Endothelial cell of umbilical vein (primary cell): Measurements from ENCODE around the gene PKD1. TPM values are rescaled to one million over a fixed set of nuclear protein-coding genes. Genes with fewer than 3 reads are reported as not detected.
"Not testable (repeated sequence)": the region's sequence is repeated elsewhere in the genome, so short reads cannot be mapped to it uniquely, and the experiment has no call there.

Experiments
- BruUV-seq: library from RNA; stranded (reverse); fragments of 400-500 nt; replicated peaks from 2 replicates; lab custom pipeline; 2021; lab: Mats Ljungman, UMichigan
- CTCF ChIA-PET: fragments of 300-600, 350-600 bp; sonication (Branson Sonifier 250); formaldehyde crosslinking; loops from one replicate; lab custom pipeline; 2021; ENCODE audit warnings: antibody characterized with exemption, inconsistent platforms; lab: Charles Lee
- POLR2A ChIA-PET: fragments of 300-600, 350-600 bp; sonication (Branson Sonifier 250); formaldehyde crosslinking; loops from one replicate; lab custom pipeline; 2021; ENCODE audit warnings: antibody characterized with exemption, inconsistent platforms; lab: Charles Lee
- DNase-seq: peaks from one replicate; pipeline ENCODE4 v3.0.0-alpha.2; 2011; ENCODE audit warnings: low read depth, low spot score
- FAIRE-seq: peaks from 2 replicates; lab custom pipeline; 2011; peaks lifted over from hg19 to GRCh38; lab: Jason Lieb, UNC
- H2AFZ ChIP-seq: 2 replicates; pipeline ENCODE4 v1.6.0; 2012; ENCODE audit warnings: low read depth, low read length, control low read depth, inconsistent platforms
- H3K27ac ChIP-seq: 2 replicates; pipeline ENCODE4 v1.5.1; 2011; ENCODE audit warnings: low read depth, mild to moderate bottlenecking, control low read depth, low read length, moderate library complexity; ENCODE audit not compliant: insufficient read depth
- H3K27me3 ChIP-seq, 2 experiments: 2 replicates each; pipeline versions ENCODE4 v1.6.0 to v1.6.1; 2011; ENCODE audit warnings: low read length in 2 of 2, mixed read lengths in 1 of 2; ENCODE audit not compliant: control insufficient read depth in 2 of 2, insufficient read depth in 2 of 2
- H3K36me3 ChIP-seq, 2 experiments: 2 replicates in 1 of 2; 3 replicates in 1 of 2; pipeline ENCODE4 v1.5.1; 2011; ENCODE audit warnings: low read length in 2 of 2, mild to moderate bottlenecking in 1 of 2, moderate library complexity in 1 of 2; ENCODE audit not compliant: control insufficient read depth in 2 of 2, insufficient read depth in 2 of 2; ENCODE audit errors: extremely low read depth in 1 of 2
- H3K4me1 ChIP-seq: 3 replicates; pipeline ENCODE4 v1.5.1; 2011; ENCODE audit warnings: mild to moderate bottlenecking, low read length; ENCODE audit not compliant: control insufficient read depth, insufficient read depth; ENCODE audit errors: extremely low read depth
- H3K4me2 ChIP-seq: 2 replicates; pipeline ENCODE4 v1.6.1; 2011; ENCODE audit warnings: low read length, control low read depth, mixed read lengths; ENCODE audit not compliant: insufficient read depth
- H3K4me3 ChIP-seq, 3 experiments: fragments of 200-600 bp in 1 of 3; sonication (generic), shearing (Covaris generic) in 1 of 3; replicated peaks in 1 of 3; 2 replicates each; pipeline ENCODE4 v1.5.1; 2011 to 2016; ENCODE audit warnings: control low read depth in 3 of 3, low read length in 3 of 3, mild to moderate bottlenecking in 2 of 3, inconsistent platforms in 1 of 3, low read depth in 1 of 3, moderate library complexity in 1 of 3; ENCODE audit not compliant: insufficient read depth in 1 of 3
- H3K79me2 ChIP-seq: 2 replicates; pipeline ENCODE4 v1.6.0; 2012; ENCODE audit warnings: low read length, inconsistent platforms; ENCODE audit not compliant: control insufficient read depth, insufficient read depth
- H3K9ac ChIP-seq: replicated peaks from 2 replicates; pipeline ENCODE3; 2011; ENCODE audit warnings: low read length, control low read depth; ENCODE audit not compliant: insufficient read depth; ENCODE audit errors: extremely low read depth
- H3K9me1 ChIP-seq: replicated peaks from 3 replicates; pipeline ENCODE4 v1.6.0; 2011; ENCODE audit warnings: mild to moderate bottlenecking, low read length; ENCODE audit not compliant: control insufficient read depth, insufficient read depth; ENCODE audit errors: extremely low read depth
- H3K9me3 ChIP-seq: replicated peaks from 2 replicates; pipeline ENCODE4 v1.5.1; 2012; ENCODE audit warnings: low read length, inconsistent platforms; ENCODE audit not compliant: control insufficient read depth, insufficient read depth
- H4K20me1 ChIP-seq: replicated peaks from 2 replicates; pipeline ENCODE3; 2011; ENCODE audit warnings: mild to moderate bottlenecking, low read length; ENCODE audit not compliant: control insufficient read depth, insufficient read depth; ENCODE audit errors: extremely low read depth
- dilution Hi-C: fragments of 300-500 bp; cut with MboI; formaldehyde crosslinking; loops from one replicate; pipeline ENCODE4 v1.15.0; 2019; ENCODE audit warnings: low sequenced_read_pairs; ENCODE audit not compliant: extremely low pct_ligation_motif_present
- intact Hi-C: fragments of 100-400 bp; cut with micrococcal nuclease; formaldehyde crosslinking; loops from one replicate; pipeline ENCODE4 v1.10.0; 2022
- polyA plus RNA-seq, 4 experiments: library from polyadenylated mRNA; depleted of rRNA in 3 of 4; stranded (reverse) in 3 of 4; unstranded in 1 of 4; fragments of >200 nt; gene quantifications; 2 replicates each; pipeline versions ENCODE4 v1.2.1 to v1.2.3, GENCODE V29; 2011 to 2012; ENCODE audit warnings: missing spikeins in 1 of 4
- total RNA-seq: library from RNA; stranded (reverse); gene quantifications from 2 replicates; pipeline ENCODE4 v1.2.3, GENCODE V29; 2021

PKD1 gene
- total and polyA plus RNA-seq, 2 donors (not counting 3 experiments of a cell fraction or from before 2014, with no cell fraction given) = 52.5 to 102 TPM

DNA sequence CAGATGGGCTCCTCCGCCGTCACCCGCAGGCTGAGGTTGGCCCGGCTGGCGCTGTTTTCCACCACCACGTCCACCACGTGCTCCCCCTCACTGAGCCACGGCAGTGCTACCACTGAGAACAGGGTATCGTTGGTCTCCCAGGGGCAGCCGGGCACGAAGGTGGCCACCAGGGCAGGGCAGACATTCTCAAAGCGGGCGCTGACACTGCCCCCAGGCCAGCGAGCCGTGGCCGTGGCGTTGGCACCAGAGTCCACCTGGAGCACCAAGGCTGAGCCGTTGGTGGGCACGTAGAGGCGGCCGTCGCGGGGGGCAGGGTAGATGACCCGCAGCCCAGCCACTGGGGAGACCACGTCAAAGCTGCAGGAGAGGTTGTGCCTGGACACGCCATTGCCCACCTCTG is 21.5 kb downstream of the PKD1 start:
- dilution Hi-C loops, H3K9me1 ChIP-seq, DNase-seq, H3K9me3 ChIP-seq, H3K4me2 ChIP-seq, intact Hi-C loops, H3K27ac ChIP-seq, H3K79me2 ChIP-seq, H2AFZ ChIP-seq, CTCF ChIA-PET, FAIRE-seq, H3K4me1 ChIP-seq, H4K20me1 ChIP-seq, H3K9ac ChIP-seq, POLR2A ChIA-PET, H3K4me3 ChIP-seq, BruUV-seq, H3K27me3 ChIP-seq: not testable (repeated sequence)
- H3K36me3 ChIP-seq = peaks cover 0 to 10% of the 10 kb centered on the region in 2 experiments

DNA sequence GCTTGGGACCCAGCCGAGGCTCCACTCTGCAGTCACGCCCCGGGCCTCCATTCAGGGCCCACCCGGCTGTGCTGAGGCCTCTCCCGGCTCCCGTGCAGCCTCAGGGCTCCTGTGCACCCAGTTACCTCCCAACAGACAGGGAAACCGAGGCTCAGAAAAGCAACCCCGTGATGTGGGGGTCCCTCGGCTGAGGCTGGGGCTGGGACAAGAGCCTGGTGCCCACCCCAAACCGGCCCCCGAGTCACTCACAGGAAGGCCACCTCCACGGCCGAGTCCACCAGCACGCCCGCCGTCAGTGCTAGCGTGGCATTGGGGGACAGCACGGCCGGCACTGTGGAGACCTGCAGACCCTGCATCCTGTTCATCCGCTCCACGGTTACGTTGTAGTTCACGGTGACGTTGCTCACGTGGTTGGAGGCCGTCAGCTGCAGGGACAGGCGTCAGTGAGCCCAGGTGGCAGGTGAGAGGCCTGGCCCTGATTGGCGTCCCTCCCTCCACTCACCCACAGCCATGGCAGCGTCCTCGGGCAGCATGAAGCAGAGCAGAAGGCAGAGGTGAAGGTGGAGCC is 23.1 kb downstream of the PKD1 start:
- H3K9me1 ChIP-seq, dilution Hi-C loops, H3K27ac ChIP-seq, CTCF ChIA-PET, H3K27me3 ChIP-seq, H2AFZ ChIP-seq, H3K9me3 ChIP-seq, intact Hi-C loops, H3K9ac ChIP-seq, POLR2A ChIA-PET, H3K4me3 ChIP-seq, H4K20me1 ChIP-seq, H3K4me1 ChIP-seq, DNase-seq, H3K4me2 ChIP-seq, H3K79me2 ChIP-seq, BruUV-seq, FAIRE-seq: not testable (repeated sequence)
- peaks cover 0 to 10% of the 10 kb centered on the region in 2 experiments for H3K36me3 ChIP-seq

DNA sequence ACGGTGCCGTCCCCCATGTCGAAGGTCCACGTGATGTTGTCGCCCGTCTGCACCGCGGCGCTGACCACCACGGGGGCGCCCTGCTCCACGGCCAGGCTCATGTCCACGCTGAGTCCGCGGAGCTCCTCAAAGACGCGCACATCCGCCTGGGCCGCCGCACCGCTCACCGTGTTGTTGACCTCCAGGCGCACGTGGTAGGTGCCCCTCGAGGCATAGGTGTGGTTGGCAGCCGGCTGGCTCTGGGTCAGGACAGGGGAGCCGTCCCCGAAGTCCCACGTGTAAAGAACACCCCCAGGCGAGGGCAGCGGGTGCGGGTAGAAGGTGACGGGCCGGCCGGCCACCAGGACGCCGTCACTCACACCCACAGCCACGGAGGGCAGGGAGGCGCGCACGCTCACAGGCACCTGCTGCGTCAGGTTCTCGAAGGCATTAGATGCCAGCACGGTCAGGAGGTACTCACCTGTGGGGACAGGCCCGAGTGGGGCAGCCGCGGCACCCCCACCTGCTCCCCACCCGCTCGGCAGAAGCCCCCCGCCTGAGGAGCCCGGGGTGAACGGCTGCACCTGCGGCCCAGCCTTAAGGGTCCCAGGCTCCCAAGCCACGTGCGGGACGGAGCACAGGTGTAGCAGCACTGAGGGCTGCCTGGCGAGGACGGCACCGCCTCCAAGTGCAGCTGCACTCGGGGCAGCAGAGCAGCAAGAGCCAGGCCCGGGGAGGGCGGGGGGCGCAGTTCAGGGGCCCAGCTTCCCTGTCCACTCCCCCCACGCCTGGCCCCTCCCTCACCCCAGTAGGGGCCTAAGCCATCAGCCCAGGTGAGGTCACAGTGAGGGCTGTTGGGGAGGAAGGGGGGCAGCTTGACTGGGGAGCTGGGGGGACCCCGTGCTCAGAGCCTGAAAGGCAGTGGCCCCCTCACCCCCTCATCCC is 24.0 kb downstream of the PKD1 start:
- not testable (repeated sequence) for FAIRE-seq

DNA sequence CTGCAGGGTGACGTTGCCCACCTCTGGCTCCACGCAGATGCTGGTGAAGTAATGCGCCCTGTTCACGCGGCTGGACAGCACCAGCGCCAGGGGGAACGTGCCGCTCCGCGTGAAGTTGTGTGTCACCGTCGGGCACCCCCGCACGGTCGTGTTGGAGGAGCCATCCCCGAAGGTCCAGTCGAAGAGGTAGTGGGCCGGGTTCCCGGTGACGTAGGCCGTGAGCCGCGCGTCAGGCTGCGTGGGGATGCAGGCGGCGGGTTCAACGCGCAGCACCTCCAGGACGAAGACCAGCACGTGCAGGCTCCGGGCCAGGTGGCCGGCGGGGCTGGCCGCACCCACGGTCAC is 24.7 kb downstream of the PKD1 start:
- H3K9me3 ChIP-seq, FAIRE-seq, H3K4me1 ChIP-seq, H3K79me2 ChIP-seq, H3K9me1 ChIP-seq, CTCF ChIA-PET, H2AFZ ChIP-seq, H3K4me2 ChIP-seq, intact Hi-C loops, H3K27me3 ChIP-seq, H3K27ac ChIP-seq, H3K4me3 ChIP-seq, H3K9ac ChIP-seq, dilution Hi-C loops, DNase-seq, BruUV-seq, POLR2A ChIA-PET, H4K20me1 ChIP-seq: not testable (repeated sequence)
- H3K36me3 ChIP-seq = peaks cover 0 to 13% of the 10 kb centered on the region in 2 experiments

More for the DNA sequence above, 24.0 kb downstream of the PKD1 start:
- H3K9me3 ChIP-seq, H3K4me2 ChIP-seq, H3K4me3 ChIP-seq, H3K9ac ChIP-seq, CTCF ChIA-PET, H4K20me1 ChIP-seq, H3K27ac ChIP-seq, H3K4me1 ChIP-seq, BruUV-seq, H2AFZ ChIP-seq, dilution Hi-C loops, H3K79me2 ChIP-seq, H3K27me3 ChIP-seq, DNase-seq, H3K9me1 ChIP-seq, POLR2A ChIA-PET, intact Hi-C loops: not testable (repeated sequence)
- H3K36me3 ChIP-seq = peaks cover 0 to 13% of the 10 kb centered on the region in 2 experiments
